H9 (cell line): ENCODE measurements around the gene ASAP3. TPM values are rescaled to one million over a fixed set of nuclear protein-coding genes. Genes with fewer than 3 reads are reported as not detected.

Experiments used
- DNase-seq: peaks from one replicate; pipeline ENCODE4 v3.0.0-alpha.2; 2017
- H2AFZ ChIP-seq: one replicate; pipeline ENCODE4 v1.6.1; 2013; ENCODE audit warnings: mild to moderate bottlenecking, low read length, control low read depth, moderate library complexity
- H2AK5ac ChIP-seq: 2 replicates; pipeline ENCODE4 v1.6.1; 2013; ENCODE audit warnings: low read length, control low read depth, mixed read lengths; ENCODE audit not compliant: insufficient read length
- H2BK120ac ChIP-seq: one replicate; pipeline ENCODE4 v1.6.1; 2013; ENCODE audit warnings: low read depth, mild to moderate bottlenecking, low read length, control low read depth, inconsistent platforms; ENCODE audit not compliant: poor library complexity, severe bottlenecking
- H2BK12ac ChIP-seq: 2 replicates; pipeline ENCODE4 v1.6.1; 2013; ENCODE audit warnings: low read length, control low read depth, mixed read lengths, low read depth; ENCODE audit not compliant: insufficient read length
- H2BK15ac ChIP-seq: 2 replicates; pipeline ENCODE4 v1.6.1; 2013; ENCODE audit warnings: low read depth, low read length, control low read depth
- H2BK20ac ChIP-seq: one replicate; pipeline ENCODE4 v1.6.1; 2013; ENCODE audit warnings: low read depth, mild to moderate bottlenecking, low read length, control low read depth, inconsistent platforms; ENCODE audit not compliant: poor library complexity, severe bottlenecking
- H2BK5ac ChIP-seq: 2 replicates; pipeline ENCODE4 v1.6.1; 2013; ENCODE audit warnings: low read length, control low read depth, mixed read lengths; ENCODE audit not compliant: insufficient read length
- H3K14ac ChIP-seq: 2 replicates; pipeline ENCODE4 v1.6.1; 2013; ENCODE audit warnings: low read length, control low read depth; ENCODE audit not compliant: insufficient read depth
- H3K18ac ChIP-seq: 2 replicates; pipeline ENCODE4 v1.6.1; 2013; ENCODE audit warnings: low read depth, mild to moderate bottlenecking, mixed read lengths, low read length, control low read depth; ENCODE audit not compliant: insufficient read length
- H3K23ac ChIP-seq: 2 replicates; pipeline ENCODE4 v1.6.1; 2013; ENCODE audit warnings: low read length, control low read depth, mixed read lengths, low read depth; ENCODE audit not compliant: insufficient read length
- H3K23me2 ChIP-seq: 2 replicates; pipeline ENCODE4 v1.6.1; 2013; ENCODE audit warnings: low read depth, mild to moderate bottlenecking, mixed read lengths, low read length, control low read depth; ENCODE audit not compliant: insufficient read length, poor library complexity, severe bottlenecking
- H3K27ac ChIP-seq: 2 replicates; pipeline ENCODE4 v1.5.1; 2013; ENCODE audit warnings: low read length, control low read depth, mixed read lengths, low read depth; ENCODE audit not compliant: insufficient read length
- H3K27me3 ChIP-seq: 2 replicates; pipeline ENCODE4 v1.6.1; 2013; ENCODE audit warnings: low read length, control low read depth, inconsistent platforms; ENCODE audit not compliant: insufficient read depth
- H3K4ac ChIP-seq: 2 replicates; pipeline ENCODE4 v1.6.1; 2013; ENCODE audit warnings: low read depth, mild to moderate bottlenecking, control low read depth, inconsistent platforms, low read length, moderate library complexity
- H3K4me1 ChIP-seq: 2 replicates; pipeline ENCODE4 v1.6.1; 2013; ENCODE audit warnings: low read length, control low read depth, inconsistent platforms; ENCODE audit not compliant: insufficient read depth
- H3K4me2 ChIP-seq: 2 replicates; pipeline ENCODE4 v1.6.1; 2013; ENCODE audit warnings: low read length, control low read depth, mixed read lengths; ENCODE audit not compliant: insufficient read length, insufficient read depth
- H3K56ac ChIP-seq: 2 replicates; pipeline ENCODE4 v1.6.1; 2013; ENCODE audit warnings: low read depth, mild to moderate bottlenecking, mixed read lengths, low read length, control low read depth; ENCODE audit not compliant: insufficient read length
- H3K79me1 ChIP-seq: 2 replicates; pipeline ENCODE4 v1.6.1; 2013; ENCODE audit warnings: low read depth, mild to moderate bottlenecking, moderate library complexity, low read length, control low read depth, inconsistent platforms; ENCODE audit not compliant: insufficient read depth, poor library complexity, severe bottlenecking
- H3K79me2 ChIP-seq: 2 replicates; pipeline ENCODE4 v1.6.1; 2013; ENCODE audit warnings: low read length, control low read depth, inconsistent platforms; ENCODE audit not compliant: insufficient read depth
- H3K9ac ChIP-seq: 2 replicates; pipeline ENCODE4 v1.6.1; 2013; ENCODE audit warnings: low read length, control low read depth, mixed read lengths; ENCODE audit not compliant: insufficient read length; ENCODE audit errors: extremely low read depth
- H3K9me3 ChIP-seq: one replicate; pipeline ENCODE4 v1.6.1; 2013; ENCODE audit warnings: low read depth, low read length, inconsistent platforms; ENCODE audit not compliant: control insufficient read depth
- H3T11ph ChIP-seq: one replicate; pipeline ENCODE4 v1.6.1; 2013; ENCODE audit warnings: mild to moderate bottlenecking, low read length, control low read depth, inconsistent platforms
- H4K20me1 ChIP-seq: one replicate; pipeline ENCODE4 v1.6.1; 2013; ENCODE audit not compliant: control insufficient read depth, insufficient read length, insufficient read depth
- H4K5ac ChIP-seq: 2 replicates; pipeline ENCODE4 v1.6.1; 2013; ENCODE audit warnings: low read depth, mild to moderate bottlenecking, mixed read lengths, low read length, control low read depth; ENCODE audit not compliant: insufficient read length
- H4K8ac ChIP-seq: replicated peaks from 2 replicates; pipeline ENCODE4 v1.6.1; 2013; ENCODE audit warnings: low read length, control low read depth, mixed read lengths, low read depth; ENCODE audit not compliant: insufficient read length
- H4K91ac ChIP-seq: 2 replicates; pipeline ENCODE4 v1.6.1; 2013; ENCODE audit warnings: low read depth, mild to moderate bottlenecking, moderate library complexity, mixed read lengths, low read length, control low read depth; ENCODE audit not compliant: insufficient read length
- H3K27ac Mint-ChIP-seq, 3 experiments: 2 replicates in 2 of 3; 3 replicates in 1 of 3; pipeline ENCODE4 v1.8.0; 2020 to 2021; ENCODE audit warnings: mixed read lengths in 3 of 3, mild to moderate bottlenecking in 1 of 3, moderate library complexity in 1 of 3
- H3K27me3 Mint-ChIP-seq: 2 replicates; pipeline ENCODE4 v1.8.0; 2021; ENCODE audit warnings: low read depth, mild to moderate bottlenecking, moderate library complexity, mixed read lengths
- H3K36me3 Mint-ChIP-seq, 3 experiments: 2 replicates in 2 of 3; 3 replicates in 1 of 3; pipeline ENCODE4 v1.8.0; 2020 to 2021; ENCODE audit warnings: low read depth in 3 of 3, mixed read lengths in 3 of 3; ENCODE audit not compliant: insufficient read depth in 1 of 3
- H3K4me1 Mint-ChIP-seq, 2 experiments: 2 replicates each; pipeline ENCODE4 v1.8.0; 2020; ENCODE audit warnings: mixed read lengths in 2 of 2
- H3K4me3 Mint-ChIP-seq, 2 experiments: 2 replicates in 1 of 2; 3 replicates in 1 of 2; pipeline ENCODE4 v1.8.0; 2020 to 2021; ENCODE audit warnings: mild to moderate bottlenecking in 2 of 2, mixed read lengths in 2 of 2, moderate library complexity in 1 of 2
- H3K9me3 Mint-ChIP-seq, 2 experiments: 2 replicates in 1 of 2; 3 replicates in 1 of 2; pipeline ENCODE4 v1.8.0; 2020; ENCODE audit warnings: mild to moderate bottlenecking in 2 of 2, mixed read lengths in 2 of 2, moderate library complexity in 1 of 2
- WGBS: extraction: QIAGEN DNeasy Blood & Tissue Kit; methylation state at CpG from one replicate; pipeline ENCODE4 v1.1.7; 2013; ENCODE audit warnings: missing lambda C conversion rate, low lambda C conversion rate, mixed read lengths; ENCODE audit not compliant: insufficient read length; ENCODE audit errors: extremely low coverage; 5-methylcytosine and 5-hydroxymethylcytosine counted together
- total RNA-seq: library from RNA; stranded (reverse); gene quantifications from 2 replicates; pipeline ENCODE4 v1.2.1, GENCODE V29; 2021
- TF ChIP-seq, protein P1 (sequence below): fragments of 200-600 bp; sonication (generic); conservative IDR thresholded peaks from 3 replicates; pipeline ENCODE4 v1.8.0; 2021; ENCODE audit warnings: antibody characterized with exemption, mild to moderate bottlenecking

The ASAP3 gene
- total RNA-seq, 1 experiment from 2014 or later: 26.7 TPM

DNA sequence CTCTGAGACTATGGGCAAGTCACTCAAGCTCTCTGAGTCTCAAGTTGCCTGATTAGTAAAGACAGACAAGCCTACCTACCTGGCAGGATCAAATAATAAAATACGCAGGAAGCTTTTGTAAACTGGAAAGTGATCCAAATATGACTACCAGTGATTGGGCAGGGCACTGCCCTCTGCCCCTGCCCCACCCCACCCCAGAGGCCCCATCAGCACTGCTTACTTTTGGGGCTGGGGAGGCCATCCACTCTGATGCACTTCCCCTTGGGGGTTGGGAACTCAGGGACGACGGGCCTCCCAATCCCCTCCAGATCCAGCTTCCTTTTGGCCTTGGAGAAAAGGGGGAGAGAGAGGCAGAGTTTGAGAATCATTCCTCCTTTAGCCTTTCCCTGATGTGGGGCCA lies 40.2 kb upstream of the ASAP3 start:
- Histone ChIP-seq H2AFZ (no peak overlapping the region), H3T11ph (no peak overlapping the region), H3K4ac (no peak overlapping the region), H2BK12ac (no peak overlapping the region), H3K9me3 (no peaks in the 10 kb centered on the region), H4K8ac (no peak overlapping the region), H3K4me2 (no peak overlapping the region), H2BK15ac (no peak overlapping the region), H3K79me2 (no peaks in the 10 kb centered on the region), H3K27me3 (no peaks in the 10 kb centered on the region; the same call in 1 of the 2 replicates), H2BK5ac (no peak overlapping the region), H3K56ac (no peak overlapping the region), H4K20me1 (peaks cover 2% of the 10 kb centered on the region), H3K14ac (no peak overlapping the region), H3K27ac (no peak overlapping the region), H3K9ac (no peak overlapping the region), H4K91ac (no peak overlapping the region), H3K4me1 (no peaks in the 10 kb centered on the region), H3K23me2 (no peaks in the 10 kb centered on the region), H2BK20ac (no peak overlapping the region), H3K18ac (no peak overlapping the region), H2AK5ac (no peak overlapping the region), H3K23ac (no peak overlapping the region), H2BK120ac (no peak overlapping the region), H4K5ac (no peak overlapping the region), H3K79me1 (no peaks in the 10 kb centered on the region)
- H3K9me3 Mint-ChIP-seq: no peaks in the 10 kb centered on the region
- no CpG with 5 or more reads among the region's 3 CpGs for WGBS
- H3K36me3 Mint-ChIP-seq: peaks cover 7 to 14% (median 9%) of the 10 kb centered on the region in 3 experiments; a peak in 6 of 7 replicates
- H3K27ac Mint-ChIP-seq: no peak overlapping the region
- no peak for DNase-seq
- TF ChIP-seq, protein P1, sequence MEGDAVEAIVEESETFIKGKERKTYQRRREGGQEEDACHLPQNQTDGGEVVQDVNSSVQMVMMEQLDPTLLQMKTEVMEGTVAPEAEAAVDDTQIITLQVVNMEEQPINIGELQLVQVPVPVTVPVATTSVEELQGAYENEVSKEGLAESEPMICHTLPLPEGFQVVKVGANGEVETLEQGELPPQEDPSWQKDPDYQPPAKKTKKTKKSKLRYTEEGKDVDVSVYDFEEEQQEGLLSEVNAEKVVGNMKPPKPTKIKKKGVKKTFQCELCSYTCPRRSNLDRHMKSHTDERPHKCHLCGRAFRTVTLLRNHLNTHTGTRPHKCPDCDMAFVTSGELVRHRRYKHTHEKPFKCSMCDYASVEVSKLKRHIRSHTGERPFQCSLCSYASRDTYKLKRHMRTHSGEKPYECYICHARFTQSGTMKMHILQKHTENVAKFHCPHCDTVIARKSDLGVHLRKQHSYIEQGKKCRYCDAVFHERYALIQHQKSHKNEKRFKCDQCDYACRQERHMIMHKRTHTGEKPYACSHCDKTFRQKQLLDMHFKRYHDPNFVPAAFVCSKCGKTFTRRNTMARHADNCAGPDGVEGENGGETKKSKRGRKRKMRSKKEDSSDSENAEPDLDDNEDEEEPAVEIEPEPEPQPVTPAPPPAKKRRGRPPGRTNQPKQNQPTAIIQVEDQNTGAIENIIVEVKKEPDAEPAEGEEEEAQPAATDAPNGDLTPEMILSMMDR: no peak
- H3K4me3 Mint-ChIP-seq: no peak overlapping the region
- peaks cover 15 to 23% of the 10 kb centered on the region in 2 experiments for H3K4me1 Mint-ChIP-seq
- H3K27me3 Mint-ChIP-seq: peaks cover 10% of the 10 kb centered on the region
